ENCODE measurements around the gene PDE6B. TPM values are rescaled to one million over a fixed set of nuclear protein-coding genes. Genes with fewer than 3 reads are reported as not detected.

The PDE6B gene
- total RNA-seq, 2 experiments from 2014 or later = 16.1 to 17.7 TPM

DNA sequence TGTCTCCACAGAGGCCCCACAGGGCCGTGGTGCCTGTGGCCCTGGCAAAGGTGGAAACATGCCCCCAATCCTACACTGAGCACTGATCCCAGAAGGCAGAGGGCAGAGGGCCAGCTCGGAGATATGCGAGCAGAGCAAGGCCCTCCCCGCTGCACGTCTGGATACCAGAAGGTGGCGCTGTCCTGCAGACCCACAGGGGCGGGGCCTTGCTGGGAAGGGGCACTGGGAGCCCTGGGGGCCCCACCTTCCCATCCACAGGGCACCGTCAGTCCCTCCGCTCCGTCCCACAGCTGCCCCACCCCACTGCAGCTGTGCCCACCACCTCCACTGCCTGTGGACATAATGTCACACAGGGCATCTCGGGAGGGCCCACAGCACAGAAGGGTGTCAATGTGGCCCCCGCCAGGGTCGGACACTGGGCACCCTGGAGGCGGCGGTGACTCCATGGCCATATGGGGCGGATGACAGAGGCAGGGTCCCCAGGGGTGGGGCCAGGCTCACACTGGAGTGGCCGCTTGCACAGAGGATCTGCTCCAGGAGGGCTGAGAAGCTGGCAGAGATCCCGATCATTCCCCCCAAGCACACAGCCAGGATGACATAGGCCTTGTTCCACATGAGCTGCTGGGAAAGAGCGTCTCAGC is 58.7 kb downstream of the PDE6B start:
- DNase-seq (peak; percentile 62), ATAC-seq (peak; percentile 21)
- Mint-ChIP-seq H3K27me3 (ENCODE audit: low read depth) (peaks cover 5% of the 10 kb centered on the region), H3K9me3 (ENCODE audit: insufficient read depth) (no peaks in the 10 kb centered on the region), H3K4me3 (no peak overlapping the region), H3K4me1 (ENCODE audit: low read depth) (peaks cover 20% of the 10 kb centered on the region), H3K27ac (no peak overlapping the region), H3K36me3 (ENCODE audit: low read depth) (no peaks in the 10 kb centered on the region)
- ChIA-PET POLR2A (interaction anchor here (1.2 kb wide), 1 partner anchor 97 kb away, joined by 3 read pairs; no protein-coding TSS in a partner anchor), CTCF (interaction anchor here (0.5 to 2.0 kb wide), 7 partner anchors 8 to 303 kb away, joined by 3 to 9 read pairs (median 3); partner anchors contain the start of genes ATP5ME, IDUA and MYL5)

DNA sequence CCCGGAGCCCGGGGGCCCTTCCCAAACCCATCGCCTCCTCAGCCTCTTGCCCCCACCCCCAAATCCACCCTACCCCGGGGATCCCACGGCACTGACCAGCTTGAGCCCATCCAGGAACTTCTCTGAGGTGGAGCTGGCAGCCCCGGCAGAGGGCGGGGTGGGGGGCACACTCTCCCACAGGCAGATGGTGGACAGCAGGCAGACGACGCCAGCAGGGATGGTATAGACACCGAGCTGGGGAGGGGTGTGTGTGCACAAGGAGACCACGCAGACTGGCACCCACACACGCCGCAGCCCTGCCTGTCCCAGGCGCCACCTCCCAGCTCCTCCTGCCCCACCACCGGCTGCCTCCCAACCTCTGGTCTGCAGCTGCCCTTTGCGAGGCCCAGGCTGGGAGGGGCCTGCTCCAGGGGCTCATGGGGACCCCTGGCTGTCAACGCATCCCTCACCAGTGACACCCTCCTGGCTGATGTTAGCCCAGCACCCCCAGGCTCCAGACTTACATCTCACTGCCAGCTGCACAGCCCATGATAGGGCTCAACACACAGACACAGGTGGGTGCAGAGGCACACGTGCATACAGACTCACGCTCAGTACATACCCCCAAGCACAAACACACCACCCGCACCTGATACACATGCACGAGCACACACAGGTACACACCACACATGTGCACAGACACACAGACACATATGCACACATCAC is 59.4 kb downstream of the PDE6B start:
- Mint-ChIP-seq H3K36me3 (ENCODE audit: low read depth) (no peaks in the 10 kb centered on the region), H3K9me3 (ENCODE audit: insufficient read depth) (no peaks in the 10 kb centered on the region), H3K27me3 (ENCODE audit: low read depth) (peaks cover 5% of the 10 kb centered on the region), H3K4me1 (ENCODE audit: low read depth) (peaks cover 21% of the 10 kb centered on the region), H3K4me3 (no peak overlapping the region), H3K27ac (no peak overlapping the region)
- ATAC-seq (no peak), DNase-seq (no peak)
- POLR2A ChIA-PET = interaction anchor here (1.2 kb wide), 1 partner anchor 97 kb away, joined by 3 read pairs; no protein-coding TSS in a partner anchor
- CTCF ChIA-PET = interaction anchor here (1.0 to 2.0 kb wide), 2 partner anchors 11 to 12 kb away, joined by 4 to 5 read pairs; partner anchors contain the start of genes ATP5ME and MYL5

DNA sequence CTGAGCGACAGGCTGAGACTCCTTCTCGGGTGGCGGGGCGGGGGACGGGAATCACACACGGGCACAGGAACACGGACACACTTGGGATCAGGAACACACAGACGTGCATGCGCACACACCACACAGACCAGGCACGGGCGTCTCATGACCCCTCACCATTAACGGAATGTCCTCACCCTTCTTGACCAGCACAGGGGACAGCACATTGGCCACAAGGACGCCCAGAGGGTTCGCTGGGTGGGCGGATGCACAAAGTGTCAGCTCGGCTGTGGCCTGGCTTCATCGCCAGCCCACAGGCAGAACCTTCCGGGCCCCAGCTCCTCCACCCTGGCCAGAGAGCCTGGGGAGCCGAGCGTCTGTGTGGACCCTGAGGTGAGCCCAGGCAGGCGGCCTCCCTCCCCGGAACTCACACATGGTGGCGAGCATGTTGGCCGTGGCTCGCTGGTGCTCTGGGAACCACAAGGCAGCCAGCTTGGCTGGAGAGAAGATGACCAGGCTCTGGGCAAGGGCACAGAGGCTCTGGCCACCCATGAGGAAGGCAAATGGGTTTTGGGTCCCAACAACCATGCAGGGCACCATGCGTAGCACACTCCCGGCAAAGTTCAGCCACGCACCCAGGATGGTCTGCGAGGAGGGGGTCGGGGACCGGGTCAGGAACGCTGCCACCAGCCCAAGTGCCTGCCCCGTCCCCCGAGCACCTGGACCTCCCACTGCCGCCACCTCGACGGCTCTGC is 60.5 kb downstream of the PDE6B start:
- no peak overlapping the region for H3K4me3 Mint-ChIP-seq
- CTCF ChIA-PET = no interaction called here
- POLR2A ChIA-PET = interaction anchor here (1.2 to 2.1 kb wide), 2 partner anchors 11 to 96 kb away, joined by 3 to 6 read pairs; partner anchors contain the start of gene MYL5
- H3K4me1 Mint-ChIP-seq (ENCODE audit: low read depth) = peaks cover 18% of the 10 kb centered on the region
- ATAC-seq (no peak), DNase-seq (no peak)
- no peaks in the 10 kb centered on the region for H3K36me3 Mint-ChIP-seq (ENCODE audit: low read depth)
- no peak overlapping the region for H3K27ac Mint-ChIP-seq
- H3K9me3 Mint-ChIP-seq (ENCODE audit: insufficient read depth) = no peaks in the 10 kb centered on the region
- H3K27me3 Mint-ChIP-seq (ENCODE audit: low read depth) = peaks cover 12% of the 10 kb centered on the region

DNA sequence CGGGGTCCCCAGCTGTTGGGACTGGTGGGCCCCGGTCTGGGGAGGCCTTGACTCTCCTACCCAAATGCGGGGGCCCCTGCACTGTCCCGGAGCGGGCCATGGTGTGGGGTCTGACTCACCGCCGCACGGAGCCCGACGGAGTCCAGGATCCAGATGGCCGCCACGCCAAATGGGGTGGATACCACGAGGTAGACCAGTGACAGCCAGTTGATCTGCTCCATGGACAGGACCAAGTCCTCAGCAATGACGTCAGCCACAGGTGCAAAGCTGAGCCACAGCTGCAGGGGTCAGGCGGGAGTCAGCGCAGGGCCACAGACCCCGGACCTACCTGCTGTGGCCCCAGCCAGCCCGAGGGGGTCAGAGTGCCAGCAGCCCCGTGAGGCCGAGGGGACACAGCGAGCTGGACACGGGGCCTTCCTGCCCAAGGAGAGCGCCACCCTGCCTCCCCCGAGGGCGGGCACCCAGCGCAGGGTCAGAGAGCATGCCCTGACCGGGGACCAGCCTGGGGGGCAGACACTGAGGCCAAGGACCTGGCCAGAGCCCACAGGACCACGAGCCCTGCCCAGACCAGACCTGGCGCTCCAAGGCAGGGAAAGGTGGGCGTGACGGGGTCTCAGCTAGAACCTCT is 61.2 kb downstream of the PDE6B start:
- no peak for ATAC-seq

DNA sequence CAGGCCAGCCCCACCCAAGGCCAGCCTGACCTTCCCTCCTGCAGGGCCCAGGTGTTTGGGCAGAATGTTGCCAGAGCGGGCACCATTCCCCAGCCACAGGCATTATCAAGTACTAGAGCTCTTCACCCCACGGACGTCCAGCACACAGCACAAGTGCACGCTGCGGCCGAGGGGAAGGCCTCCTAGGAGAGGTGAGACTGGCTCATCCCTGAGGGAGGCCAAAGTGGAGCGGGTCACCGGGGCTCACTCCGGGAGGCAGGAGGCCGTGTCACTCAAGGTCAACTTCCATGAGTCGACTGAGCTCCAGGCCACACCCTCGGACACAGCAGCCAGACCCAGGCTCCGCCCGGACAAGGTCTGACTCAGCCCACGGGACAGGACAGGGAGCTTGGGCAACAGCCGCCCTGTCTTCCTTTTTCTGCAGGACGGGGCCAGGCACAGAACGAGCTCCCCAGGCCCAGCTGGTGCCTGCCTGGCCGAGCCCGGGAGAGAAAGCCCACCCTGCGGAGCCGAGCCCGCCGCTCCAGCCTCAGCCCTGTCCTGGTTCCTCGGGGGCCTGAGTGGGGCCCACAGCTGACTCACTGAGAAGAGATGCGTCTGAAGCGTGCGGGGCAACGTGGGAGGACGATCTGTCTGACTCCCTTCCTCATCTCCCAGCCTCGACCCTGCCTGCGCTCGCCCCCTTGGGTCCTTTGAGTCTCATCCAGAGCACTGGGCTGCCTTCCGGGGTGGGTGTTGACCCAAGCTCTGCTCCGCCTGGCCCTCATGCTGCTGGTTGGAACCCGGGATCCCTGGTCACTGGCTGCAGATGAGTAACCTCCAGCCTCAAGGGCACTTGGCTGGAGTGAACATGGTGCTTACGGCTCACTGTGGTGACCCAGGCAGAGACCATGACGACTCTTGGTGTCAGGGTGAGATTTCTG is 61.9 kb downstream of the PDE6B start:
- no peak for ATAC-seq
- no peak overlapping the region for H3K4me3 Mint-ChIP-seq
- no peaks in the 10 kb centered on the region for H3K9me3 Mint-ChIP-seq (ENCODE audit: insufficient read depth)
- peaks cover 15% of the 10 kb centered on the region for H3K4me1 Mint-ChIP-seq (ENCODE audit: low read depth)
- ChIA-PET CTCF (interaction anchor here (1.1 kb wide), 1 partner anchor 10 kb away, joined by 4 read pairs; no protein-coding TSS in a partner anchor), POLR2A (interaction anchor here (0.9 to 2.1 kb wide), 2 partner anchors 13 to 23 kb away, joined by 3 to 6 read pairs; partner anchors contain the start of gene MYL5)
- H3K27ac Mint-ChIP-seq = no peak overlapping the region
- H3K36me3 Mint-ChIP-seq (ENCODE audit: low read depth) = no peaks in the 10 kb centered on the region
- peaks cover 12% of the 10 kb centered on the region for H3K27me3 Mint-ChIP-seq (ENCODE audit: low read depth)
- DNase-seq = no peak

More for the DNA sequence above, 61.2 kb downstream of the PDE6B start:
- H3K4me3 Mint-ChIP-seq = no peak overlapping the region
- no peak overlapping the region for H3K27ac Mint-ChIP-seq
- ChIA-PET CTCF (interaction anchor here (1.1 kb wide), 1 partner anchor 11 kb away, joined by 4 read pairs; no protein-coding TSS in a partner anchor), POLR2A (interaction anchor here (2.1 kb wide), 1 partner anchor 12 kb away, joined by 6 read pairs; the partner anchor contains the start of gene MYL5)
- no peaks in the 10 kb centered on the region for H3K36me3 Mint-ChIP-seq (ENCODE audit: low read depth)
- no peak for DNase-seq
- peaks cover 17% of the 10 kb centered on the region for H3K4me1 Mint-ChIP-seq (ENCODE audit: low read depth)
- H3K27me3 Mint-ChIP-seq (ENCODE audit: low read depth) = peaks cover 12% of the 10 kb centered on the region
- no peaks in the 10 kb centered on the region for H3K9me3 Mint-ChIP-seq (ENCODE audit: insufficient read depth)

DNA sequence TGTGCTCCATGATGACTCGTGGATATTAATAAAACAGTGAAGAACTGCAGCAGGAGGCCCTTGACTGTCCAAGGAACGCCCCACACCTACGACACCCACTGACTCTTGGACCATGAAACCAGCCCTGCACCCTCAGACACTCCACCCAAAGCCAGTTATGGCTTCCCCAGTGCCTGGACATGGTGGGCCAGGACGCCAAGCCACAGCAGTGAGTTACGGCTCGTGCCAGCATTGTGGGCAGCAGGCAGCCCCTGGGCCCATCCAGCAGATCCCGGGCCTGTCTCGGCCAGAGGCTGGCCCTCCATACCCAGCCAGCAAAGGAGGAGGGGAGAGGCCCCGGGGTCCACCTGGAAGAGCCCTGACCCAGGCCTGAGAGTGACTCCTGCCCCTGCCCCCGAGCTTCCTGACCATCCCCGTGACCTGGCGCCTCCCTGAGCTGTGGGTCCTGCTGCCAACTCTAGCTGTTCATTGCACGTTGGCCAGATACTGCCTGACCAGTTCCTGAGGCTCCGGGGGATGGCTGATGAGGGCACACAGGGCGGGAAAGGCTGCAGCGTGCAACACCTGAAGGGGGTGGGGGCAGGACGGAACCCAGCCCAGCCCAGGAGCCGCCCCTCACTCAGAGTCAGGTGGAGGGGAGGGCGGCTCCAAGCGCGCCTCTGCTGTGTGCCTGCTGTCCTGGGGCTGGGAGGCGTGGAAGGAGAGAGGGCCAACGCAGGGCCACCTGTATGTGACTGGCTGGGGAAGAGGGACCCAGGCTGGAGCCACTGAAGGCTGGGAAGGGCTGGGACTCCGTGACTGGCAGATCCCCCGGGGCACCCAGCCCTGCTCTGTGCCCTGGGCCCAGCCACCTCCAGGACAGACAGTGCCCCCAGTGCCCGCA is 62.8 kb downstream of the PDE6B start:
- ChIA-PET POLR2A (interaction anchor here (0.9 kb wide), 1 partner anchor 24 kb away, joined by 3 read pairs; no protein-coding TSS in a partner anchor), CTCF (interaction anchor here (1.1 kb wide), 1 partner anchor 9 kb away, joined by 4 read pairs; no protein-coding TSS in a partner anchor)
- no peak overlapping the region for H3K4me3 Mint-ChIP-seq
- H3K27me3 Mint-ChIP-seq (ENCODE audit: low read depth) = peaks cover 12% of the 10 kb centered on the region
- DNase-seq = no peak
- no peak overlapping the region for H3K27ac Mint-ChIP-seq
- H3K9me3 Mint-ChIP-seq (ENCODE audit: insufficient read depth) = no peaks in the 10 kb centered on the region
- ATAC-seq = no peak
- no peaks in the 10 kb centered on the region for H3K36me3 Mint-ChIP-seq (ENCODE audit: low read depth)
- H3K4me1 Mint-ChIP-seq (ENCODE audit: low read depth) = peaks cover 12% of the 10 kb centered on the region

DNA sequence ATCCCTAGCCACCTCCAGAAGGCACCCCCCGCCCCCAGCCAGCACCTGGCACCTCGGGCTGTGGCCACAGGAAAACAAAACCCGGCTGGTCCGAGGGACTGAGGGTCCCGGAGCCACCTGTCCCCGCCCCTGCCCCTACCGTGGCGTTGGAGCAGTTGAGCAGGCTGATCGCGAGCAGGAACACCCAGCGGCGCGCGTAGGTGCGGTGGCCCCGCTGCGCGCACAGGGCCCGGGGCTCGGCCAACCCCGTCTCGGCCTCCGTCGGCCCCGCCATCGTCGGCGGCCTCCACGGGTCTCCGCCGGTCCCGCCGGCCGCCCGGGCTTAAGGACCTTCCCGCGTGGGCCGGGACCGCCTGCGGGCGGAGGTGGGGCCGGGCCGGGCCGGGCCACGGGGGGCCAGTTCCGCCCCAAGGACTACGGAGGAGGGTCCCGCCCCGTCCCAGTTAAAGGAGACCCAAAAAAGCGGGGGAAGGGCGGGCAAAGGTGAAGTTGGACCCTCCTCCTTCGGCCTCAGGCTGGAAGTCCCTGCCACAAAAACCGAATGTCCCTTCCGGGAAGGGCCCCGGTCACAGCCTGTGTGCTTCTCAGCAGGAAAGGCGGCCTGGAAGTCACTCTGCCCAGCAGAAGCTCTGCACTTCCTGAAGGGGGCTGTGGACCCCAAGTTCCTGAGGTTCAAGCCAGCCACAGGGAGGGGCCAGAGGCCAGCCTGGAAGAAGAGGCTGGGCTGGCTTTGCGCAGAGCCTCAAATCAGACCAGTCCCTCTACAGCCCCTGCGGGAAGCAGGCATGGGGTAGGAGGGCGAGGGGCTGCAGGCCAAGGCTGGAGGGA is 63.7 kb downstream of the PDE6B start, which contains the start of gene SLC49A3:
Gene SLC49A3 (minus strand): TSS at position 298 of the 828 bp plus-strand sequence. CDS start 24 bp downstream, at position 274.
- peak; percentile 28 for ATAC-seq
- peaks cover 12% of the 10 kb centered on the region for H3K27me3 Mint-ChIP-seq (ENCODE audit: low read depth)
- peaks cover 7% of the 10 kb centered on the region for H3K4me1 Mint-ChIP-seq (ENCODE audit: low read depth)
- no peak for DNase-seq
- CTCF ChIA-PET = no interaction called here
- H3K36me3 Mint-ChIP-seq (ENCODE audit: low read depth) = no peaks in the 10 kb centered on the region
- POLR2A ChIA-PET = no interaction called here
- no peaks in the 10 kb centered on the region for H3K9me3 Mint-ChIP-seq (ENCODE audit: insufficient read depth)
- H3K27ac Mint-ChIP-seq = no peak within 1 kb of the TSS
- H3K4me3 Mint-ChIP-seq = no peak within 1 kb of the TSS

DNA sequence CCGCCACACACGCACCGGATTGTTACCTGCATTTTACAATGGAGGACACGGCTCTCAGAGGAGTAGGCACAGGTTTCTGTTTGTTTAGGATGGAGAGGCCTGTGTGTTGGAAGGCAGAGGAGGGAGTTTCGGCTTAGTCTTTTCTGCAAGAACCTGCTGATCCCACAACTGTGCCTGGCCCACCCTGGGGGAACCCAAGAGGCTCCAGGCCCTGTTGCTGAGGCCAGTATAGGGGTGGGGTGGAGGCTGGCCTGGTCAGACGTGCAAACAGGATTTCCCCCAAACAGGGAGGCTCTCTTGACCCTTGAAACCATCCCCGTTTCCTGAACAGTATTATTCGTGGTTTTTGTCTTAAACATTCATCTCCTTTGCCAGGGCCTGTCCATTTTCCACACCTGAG is 64.3 kb downstream of the PDE6B start:
- CTCF ChIA-PET = no interaction called here
- POLR2A ChIA-PET = no interaction called here

DNA sequence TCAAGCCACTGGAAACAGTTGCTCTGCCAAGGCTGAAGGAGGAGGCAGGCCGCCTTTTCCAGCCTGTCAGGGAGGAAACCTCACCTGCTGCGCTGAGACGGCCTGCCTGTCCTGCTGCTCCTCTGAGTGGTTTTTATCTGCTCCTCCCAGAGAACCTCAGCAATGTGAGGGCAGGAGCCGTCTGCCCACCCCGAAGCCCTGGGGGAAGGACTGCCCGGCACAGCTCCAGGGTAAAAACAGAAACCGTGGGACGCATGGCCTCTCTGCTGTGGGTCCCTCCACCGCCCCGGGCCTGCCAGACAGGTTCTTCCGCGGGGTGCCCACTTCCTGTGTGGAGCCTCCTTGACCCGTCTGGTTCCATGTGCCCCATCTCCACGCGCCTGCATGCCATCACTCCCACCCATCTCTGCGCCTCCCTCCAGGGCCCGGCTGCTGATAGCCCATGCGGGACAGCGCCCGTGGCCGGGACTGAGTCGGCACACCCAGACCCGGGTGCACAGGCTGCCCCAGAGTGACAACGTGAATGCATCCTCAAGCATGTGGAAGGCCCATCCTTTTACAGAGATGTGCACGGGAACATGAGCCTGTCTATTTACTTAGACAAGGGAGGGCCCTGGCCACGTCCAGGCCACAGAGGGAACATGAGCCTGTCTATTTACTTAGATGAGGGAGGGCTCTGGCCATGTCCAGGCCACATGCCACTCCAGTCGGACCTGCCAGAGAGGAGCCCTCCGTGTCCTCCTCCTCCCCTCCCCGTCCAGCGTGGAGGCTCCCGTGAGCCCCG is 67.6 kb downstream of the PDE6B start:
- CTCF ChIA-PET = interaction anchor here (1.2 kb wide), 1 partner anchor 9 kb away, joined by 3 read pairs; no protein-coding TSS in a partner anchor
- Mint-ChIP-seq H3K9me3 (ENCODE audit: insufficient read depth) (no peaks in the 10 kb centered on the region), H3K27ac (no peak overlapping the region), H3K4me1 (ENCODE audit: low read depth) (peaks cover 7% of the 10 kb centered on the region), H3K36me3 (ENCODE audit: low read depth) (no peaks in the 10 kb centered on the region), H3K4me3 (no peak overlapping the region), H3K27me3 (ENCODE audit: low read depth) (peaks cover 16% of the 10 kb centered on the region)
- ATAC-seq (no peak), DNase-seq (no peak)
- POLR2A ChIA-PET = interaction anchor here (0.6 kb wide), 1 partner anchor 12 kb away, joined by 5 read pairs; no protein-coding TSS in a partner anchor

More for the DNA sequence above, 64.3 kb downstream of the PDE6B start:
- Mint-ChIP-seq H3K9me3 (ENCODE audit: insufficient read depth) (no peaks in the 10 kb centered on the region), H3K4me3 (no peak overlapping the region), H3K27me3 (ENCODE audit: low read depth) (peaks cover 15% of the 10 kb centered on the region), H3K36me3 (ENCODE audit: low read depth) (no peaks in the 10 kb centered on the region), H3K4me1 (ENCODE audit: low read depth) (peaks cover 7% of the 10 kb centered on the region), H3K27ac (no peak overlapping the region)
- DNase-seq = no peak
- no peak for ATAC-seq

Measured in activated CD8-positive, alpha-beta T cell treated with anti-CD3 and anti-CD28 coated beads, Interleukin-2, amount 10 ng/mL, durations not matched to agents 7 days and 5 days (primary cell).